NCI-H2227 (cell line): ENCODE data around the gene CD8B.

Experiments
- DNase-seq: peaks from one replicate; lab custom pipeline; 2025; ENCODE audit not compliant: unreplicated experiment; lab: John Stamatoyannopoulos, UW

The CD8B gene

DNA sequence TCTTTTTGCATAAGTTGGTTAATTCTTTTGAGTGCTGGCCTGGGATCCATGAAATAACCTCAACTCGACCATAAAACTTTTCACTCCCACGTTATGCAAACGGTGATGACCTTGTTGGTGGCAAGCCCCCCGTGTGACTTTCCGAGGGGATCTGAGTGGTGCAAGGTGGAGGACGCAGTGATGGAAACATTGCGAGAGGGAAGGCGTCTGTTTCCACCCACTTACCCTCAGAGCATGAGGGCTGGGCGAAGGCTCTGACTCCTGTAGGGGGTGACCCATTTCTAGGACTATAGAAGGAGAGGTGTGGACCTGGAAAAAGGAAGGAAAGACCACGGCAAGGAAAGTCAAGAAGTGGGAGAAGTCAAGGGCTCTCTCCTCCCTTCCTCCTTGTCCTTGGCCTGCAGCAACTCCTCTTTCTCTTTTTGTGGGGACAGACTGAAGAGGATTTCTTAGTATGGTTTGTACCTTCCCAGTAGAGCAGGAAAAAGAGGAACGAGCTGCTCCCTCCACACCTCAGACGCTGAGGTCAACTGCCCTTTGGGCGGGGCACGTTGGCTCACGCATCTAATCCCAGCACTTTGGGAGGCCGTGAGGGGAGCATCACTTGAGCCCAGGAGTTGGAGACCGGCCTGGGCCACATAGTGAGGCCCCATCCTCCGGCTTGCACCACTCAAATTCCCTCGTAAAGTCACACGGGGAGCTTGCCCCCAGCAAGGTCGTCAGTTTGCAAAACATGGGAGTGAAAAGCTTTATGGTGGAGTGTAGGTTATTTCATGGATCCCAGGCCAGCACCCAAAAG lies 55.4 kb downstream of the CD8B start:
- peak; percentile 21 for DNase-seq

DNA sequence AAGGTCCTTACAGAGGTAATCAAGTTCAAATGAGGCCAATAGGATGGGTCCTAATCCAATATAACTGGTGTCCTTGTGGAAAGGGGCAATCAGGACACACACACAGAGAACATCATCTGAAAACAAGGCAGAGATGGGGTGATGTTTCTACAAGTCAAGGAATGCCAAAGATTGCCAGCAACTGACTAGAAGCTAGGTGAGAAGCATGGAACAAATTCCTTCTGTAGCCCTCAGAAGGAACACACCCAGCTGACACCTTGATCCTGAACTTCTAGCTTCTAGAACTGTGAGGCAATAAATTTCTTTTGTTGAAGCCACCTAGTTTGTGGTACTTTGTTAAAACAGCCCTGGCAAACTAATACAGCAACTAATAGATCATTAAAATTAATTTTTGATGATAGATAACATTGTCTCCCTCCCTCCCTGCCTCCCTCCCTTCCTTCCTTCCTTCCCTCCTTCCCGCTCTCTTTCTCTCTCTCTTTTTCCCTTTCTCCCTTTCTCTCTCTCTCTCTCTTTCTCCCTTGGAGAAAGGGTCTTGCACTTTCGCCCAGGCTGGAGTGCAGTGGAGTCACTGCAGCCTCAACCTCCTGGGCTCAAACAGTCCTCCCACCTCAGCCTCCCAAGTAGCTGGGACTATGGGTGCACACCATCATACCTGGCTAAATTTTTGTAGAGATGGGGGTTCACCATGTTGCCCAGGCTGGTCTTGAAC lies 60.7 kb downstream of the CD8B start:
- no peak for DNase-seq

DNA sequence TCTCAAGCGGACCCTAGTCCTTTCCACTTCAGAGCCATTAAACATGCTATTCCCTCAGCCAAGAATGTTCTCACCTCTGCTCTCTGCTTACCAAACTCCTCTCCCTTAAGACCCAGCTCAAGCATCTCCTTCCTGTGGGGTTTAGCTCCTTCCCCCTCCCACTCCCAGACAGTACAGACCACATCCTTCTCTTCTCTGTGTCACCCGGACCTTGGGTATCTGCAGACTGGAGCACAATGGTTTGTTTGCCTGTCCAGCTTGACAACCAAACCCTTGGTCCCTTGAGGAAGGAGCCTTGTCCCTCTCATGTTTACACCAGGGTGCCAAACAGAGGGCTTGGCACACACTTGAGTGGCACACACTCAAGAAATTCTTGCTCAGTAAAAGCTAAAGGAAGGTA lies 66.8 kb downstream of the CD8B start:
- DNase-seq = no peak

DNA sequence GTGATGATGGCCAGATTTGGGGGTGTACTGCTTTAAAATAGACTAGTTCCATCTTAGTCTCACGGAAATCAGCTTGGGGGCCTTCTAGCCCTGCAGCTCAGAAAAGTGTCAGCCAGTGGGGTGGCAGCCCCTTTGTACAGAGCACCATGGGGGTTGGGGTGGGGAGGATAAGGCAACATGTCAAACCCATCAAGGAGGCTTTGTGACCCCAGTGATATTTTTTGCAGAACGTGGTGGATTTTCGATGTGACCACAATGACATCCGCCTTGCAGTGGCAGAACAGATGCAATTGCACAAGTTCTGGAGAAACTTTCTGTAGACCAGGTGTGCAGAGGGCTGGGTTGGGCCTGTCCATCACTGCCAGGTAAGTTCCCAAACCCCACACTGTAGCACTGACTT lies 67.9 kb downstream of the CD8B start:
- DNase-seq = no peak

DNA sequence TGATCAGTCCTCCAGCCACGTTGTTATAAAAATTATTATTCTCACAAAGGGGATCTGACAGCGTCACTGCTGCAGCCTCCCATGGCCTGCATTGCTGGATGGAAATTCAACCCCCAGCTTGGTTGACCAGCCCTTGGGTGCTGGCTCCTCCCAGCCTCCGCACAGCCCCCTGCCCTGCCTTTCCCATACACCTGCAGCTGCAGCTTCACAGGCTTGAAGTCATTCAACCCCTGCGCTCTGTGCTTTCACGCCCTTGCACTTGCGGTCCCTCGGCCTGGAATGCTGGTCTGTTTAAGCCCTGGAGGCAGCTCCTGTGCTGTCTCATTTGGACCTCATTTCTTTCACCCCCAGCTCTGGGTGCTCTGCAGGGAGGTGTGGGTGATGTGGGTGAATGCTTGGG lies 70.1 kb downstream of the CD8B start:
- no peak for DNase-seq

DNA sequence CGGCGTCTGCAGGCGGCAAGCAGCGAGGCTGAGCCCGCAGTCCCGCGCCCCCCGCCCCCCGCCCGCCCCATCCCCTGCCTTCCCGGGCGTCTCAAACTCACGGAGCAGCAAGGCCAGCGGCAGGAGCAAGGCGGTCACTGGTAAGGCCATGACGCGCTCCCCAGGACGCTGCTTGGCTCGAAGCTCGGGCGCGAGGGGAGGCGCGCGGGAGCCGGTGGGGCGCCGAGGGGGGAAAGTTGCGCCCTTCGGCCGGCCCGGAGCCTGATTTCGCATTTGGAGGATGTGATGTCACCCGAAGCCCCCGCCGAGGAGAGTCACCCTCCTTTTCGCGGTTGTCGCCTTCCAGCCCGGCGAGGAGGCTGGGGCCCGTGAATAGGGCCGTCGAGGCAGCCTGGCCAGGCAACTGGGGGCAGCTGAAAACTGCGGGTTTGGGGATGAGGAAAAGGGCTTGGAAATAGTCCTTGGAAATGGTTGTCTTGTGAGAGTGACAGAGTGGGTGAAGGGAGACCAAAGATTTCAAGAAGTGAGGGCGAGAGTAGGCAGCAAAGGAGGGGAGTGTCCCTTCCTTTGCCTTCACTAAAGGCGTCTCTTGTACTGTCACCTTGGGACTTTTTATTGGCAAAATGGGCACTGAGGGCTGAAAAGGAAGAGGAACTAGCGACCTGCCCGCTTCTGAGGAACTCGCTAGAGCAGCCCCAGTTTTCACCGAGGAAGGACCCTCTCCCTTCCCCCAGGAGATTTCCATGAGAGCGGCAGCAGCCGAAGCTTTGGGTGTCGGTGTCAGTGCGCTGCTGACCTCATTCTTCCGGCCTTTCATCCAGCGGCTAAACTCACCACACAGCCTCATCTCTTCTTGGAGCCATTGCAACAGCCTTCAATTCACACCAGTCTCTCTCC lies 70.8 kb downstream of the CD8B start, which contains the start of gene CD8A:
TSS of gene CD8A (minus strand) at position 238 of the 897 bp plus-strand sequence. CDS start at position 150, 88 bp downstream.
- DNase-seq = no peak

DNA sequence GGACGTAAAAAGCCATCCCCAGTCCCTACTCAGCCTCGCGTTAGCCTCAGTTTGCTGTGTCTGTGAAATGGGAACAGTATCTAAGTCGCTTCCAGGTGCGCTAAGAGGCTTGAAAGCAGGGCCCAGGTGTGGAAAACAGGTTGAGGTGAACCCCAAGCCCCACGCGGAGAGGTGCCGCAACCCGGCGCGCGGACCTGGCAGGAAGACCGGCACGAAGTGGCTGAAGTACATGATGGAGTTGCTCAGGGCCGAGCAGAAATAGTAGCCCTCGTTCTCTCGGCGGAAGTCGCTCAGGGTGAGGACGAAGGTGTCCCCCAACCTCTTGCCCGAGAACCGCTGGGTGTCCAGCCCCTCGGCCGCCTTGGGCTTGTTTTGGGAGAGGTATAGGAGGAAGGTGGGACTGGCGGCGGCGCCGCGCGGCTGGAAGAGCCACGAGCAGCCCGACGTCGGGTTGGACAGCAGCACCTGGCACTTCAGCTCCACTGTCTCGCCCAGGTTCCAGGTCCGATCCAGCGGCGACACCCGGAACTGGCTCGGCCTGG lies 71.5 kb downstream of the CD8B start:
- DNase-seq = peak; percentile 31

DNA sequence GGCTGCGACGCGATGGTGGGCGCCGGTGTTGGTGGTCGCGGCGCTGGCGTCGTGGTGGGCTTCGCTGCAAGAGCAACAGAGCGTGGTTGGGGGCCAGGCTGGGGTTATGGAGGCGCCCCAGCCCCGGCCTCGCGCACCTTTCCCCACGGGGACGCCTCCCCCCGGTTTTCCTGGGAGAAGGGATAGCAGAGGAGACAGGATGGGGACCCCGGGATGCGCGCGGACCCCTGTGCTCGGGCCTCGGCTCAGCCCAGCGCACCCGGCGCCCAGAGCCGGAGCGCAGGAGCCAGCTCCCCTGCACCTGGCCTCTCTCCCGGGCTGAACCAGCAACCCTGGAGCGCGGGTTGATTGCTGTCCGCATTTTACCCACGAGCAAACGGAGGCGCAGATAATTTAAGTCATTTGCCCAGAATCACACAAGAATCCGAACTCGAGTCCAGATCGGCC lies 72.0 kb downstream of the CD8B start:
- DNase-seq = no peak

DNA sequence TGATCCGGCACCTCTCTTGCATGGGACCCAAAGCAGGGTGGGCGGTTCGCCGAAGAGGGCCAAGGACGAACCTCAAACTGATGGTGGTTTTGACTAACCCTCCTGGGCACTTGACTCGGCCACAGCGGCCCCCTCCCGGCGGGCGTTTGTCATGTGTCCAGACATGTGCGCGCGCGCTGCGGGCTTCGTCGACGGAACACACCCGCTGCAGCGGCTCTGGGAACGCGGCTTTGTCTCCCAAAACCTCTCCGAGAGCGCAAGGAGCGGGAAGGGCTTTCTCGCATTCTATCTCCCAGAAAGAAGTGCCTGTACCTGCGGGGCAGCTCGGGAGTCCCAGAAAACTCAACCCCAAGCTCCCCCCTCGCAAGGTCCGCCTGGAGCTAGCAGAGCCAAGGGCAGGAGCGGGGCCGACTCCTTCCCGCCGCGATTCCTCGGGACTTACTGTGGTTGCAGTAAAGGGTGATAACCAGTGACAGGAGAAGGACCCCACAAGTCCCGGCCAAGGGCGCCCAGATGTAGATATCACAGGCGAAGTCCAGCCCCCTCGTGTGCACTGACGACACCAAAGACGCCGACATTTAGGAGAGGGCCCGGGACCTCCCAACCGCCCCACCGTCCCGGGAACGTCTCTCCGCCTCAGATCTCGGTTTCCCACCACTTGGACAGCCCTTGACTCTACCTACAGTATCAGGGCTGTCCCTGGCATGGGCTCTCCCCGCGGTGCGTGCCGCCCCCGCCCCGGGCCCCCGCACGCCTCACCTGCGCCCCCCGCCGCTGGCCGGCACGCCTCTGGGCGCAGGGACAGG lies 72.6 kb downstream of the CD8B start:
- peak; percentile 14 for DNase-seq

DNA sequence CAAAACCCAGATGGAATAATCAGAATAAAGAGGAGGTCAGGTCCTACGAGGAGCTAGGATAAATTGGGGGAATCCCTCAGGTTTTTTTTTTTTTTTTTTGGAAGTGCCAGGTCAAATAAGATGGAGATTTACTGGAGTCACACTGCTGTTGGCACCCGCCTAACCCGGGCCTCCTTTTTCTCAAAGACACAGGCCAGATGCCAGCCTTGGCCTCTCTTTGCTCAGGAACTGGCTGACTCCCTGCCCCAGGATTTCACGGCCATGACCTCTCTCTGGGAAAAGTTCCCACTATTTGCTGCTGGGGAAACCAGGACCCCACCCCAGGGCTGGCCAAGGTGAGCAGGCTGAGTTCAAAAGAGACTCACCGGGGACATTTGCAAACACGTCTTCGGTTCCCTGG lies 73.5 kb downstream of the CD8B start:
- DNase-seq = no peak

DNA sequence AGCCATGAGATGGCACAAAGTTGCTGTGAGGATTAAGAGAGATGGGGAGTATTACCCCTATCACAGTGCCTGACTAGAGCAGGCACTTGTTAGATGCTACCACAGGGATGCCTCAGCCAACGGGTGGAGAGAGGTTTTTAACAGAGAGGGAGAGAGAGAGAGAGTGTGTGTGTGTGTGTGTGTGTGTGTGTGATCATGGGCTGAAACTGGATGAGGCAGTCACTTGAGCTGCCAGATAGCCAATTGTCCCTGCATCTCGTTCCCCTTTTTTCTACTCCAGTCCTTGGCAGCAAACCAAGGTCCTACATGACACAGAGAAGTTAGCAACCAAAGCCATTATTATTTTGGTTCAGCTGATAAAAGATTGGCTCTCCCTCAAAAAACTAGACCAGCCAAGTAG lies 74.0 kb downstream of the CD8B start:
- DNase-seq = peak; percentile 11

DNA sequence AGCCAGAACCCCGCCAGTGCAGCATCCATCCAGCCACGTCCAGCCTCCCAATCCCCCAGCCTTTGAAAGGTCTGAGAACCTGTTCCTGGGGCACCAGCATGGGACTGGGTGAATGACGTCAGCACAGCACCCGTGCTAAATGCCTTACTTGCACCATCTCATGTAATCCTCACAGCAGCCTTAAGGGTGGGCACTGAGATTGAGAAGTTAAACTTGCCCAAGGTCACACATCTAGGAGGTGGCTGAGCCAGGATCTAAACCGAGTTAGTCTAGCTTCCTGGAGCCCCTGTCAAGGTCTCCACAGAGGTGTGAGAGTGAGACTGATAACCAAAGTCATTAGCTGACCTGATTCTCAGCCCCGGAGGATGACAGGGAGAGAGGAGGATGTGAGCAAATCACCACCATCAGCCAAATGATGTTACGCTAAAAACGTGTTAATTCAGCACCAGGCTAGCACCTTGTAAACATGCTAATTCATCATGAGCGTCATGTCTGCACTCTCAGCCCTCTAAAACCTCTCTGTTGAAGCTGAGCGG lies 75.6 kb downstream of the CD8B start:
- no peak for DNase-seq

DNA sequence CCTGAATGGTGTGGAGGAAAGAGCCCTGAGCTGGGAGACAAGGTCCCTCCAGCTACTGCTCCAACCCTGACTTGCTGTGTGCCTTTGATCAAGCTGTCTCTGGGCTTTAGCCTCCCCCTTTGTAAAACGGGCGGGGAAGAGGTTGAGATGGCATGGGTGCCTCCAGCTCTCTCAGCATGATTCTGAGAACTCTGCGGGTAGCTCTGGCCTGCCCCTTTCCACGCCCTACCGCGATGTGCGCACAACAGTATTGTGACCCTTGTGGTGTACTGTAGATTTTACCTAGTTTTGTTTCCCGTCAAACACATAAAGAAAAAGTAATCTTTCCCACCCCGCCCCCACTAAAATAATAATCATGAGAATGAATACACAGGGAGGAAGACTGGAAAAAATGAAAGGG lies 76.2 kb downstream of the CD8B start:
- no peak for DNase-seq

DNA sequence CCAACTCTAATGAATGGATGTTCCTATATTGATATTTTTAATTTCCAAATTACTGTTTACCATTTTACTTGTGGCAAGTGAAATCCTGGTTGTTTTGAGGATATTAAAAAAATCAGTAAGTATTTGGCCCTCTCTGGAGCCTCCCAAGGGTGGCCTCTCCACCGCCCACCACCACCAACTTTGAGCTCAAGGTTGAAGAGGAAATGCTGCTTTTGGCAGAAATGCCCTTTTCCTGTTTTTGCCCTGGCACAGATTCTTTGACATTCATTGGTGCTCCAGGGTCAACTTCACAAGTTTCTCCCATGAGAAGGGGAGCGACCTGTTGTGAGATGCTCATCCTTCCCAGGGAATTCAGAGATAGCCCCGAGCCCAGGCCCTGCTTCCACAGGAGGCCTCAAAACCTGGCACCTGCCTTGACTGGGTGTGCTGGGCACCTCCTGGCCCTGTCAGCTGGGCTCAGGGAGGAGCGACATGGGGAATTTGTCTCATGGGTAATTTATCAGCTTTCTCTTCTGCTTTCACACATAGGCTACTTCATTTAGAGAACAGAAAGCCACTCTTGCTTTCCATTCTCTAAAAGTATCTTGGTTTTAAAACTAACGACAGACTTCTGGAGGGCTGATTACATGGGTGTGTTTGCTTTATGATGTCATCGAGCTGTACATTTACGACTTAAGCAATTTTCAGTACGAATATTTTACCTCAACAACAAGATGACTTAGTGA lies 77.9 kb downstream of the CD8B start:
- DNase-seq = no peak

DNA sequence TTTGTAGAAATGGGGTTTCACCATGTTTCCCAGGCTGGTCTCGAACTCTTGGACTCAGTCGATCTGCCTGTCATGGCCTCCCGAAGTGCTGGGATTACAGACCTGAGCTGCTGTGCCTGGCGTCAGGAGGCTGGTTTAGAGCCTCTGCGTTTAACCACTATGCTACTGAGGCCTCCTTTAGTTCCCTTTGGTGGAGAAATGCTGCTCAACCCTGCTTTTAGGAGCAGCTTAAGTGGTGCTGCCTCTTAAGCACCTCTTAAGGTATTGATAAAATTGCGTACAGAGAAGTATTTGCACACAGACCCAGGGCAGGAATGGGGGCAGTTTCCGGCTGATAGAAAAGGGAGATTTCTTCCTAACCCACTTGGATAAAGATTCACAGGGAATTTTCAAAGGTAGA lies 78.9 kb downstream of the CD8B start:
- DNase-seq = no peak

DNA sequence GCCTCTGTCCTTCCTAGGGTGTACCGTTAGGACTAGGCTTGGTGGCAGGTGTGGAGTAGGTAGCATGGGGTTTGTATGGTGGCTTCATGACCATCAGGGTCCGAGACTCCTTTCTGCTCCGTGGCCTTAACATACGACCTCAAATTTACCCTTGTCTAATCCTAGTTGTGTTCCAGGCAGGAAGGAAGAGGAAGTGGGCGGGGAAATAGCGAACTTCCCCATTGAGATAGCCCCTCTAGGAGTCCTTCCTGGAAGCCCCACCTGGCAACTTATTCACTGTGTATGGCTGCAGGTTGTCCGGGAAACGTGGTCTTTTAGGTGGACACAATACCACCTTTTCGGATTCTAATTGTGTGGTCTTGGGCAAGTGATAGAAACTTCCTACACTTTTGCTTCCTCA lies 80.3 kb downstream of the CD8B start:
- DNase-seq = no peak

DNA sequence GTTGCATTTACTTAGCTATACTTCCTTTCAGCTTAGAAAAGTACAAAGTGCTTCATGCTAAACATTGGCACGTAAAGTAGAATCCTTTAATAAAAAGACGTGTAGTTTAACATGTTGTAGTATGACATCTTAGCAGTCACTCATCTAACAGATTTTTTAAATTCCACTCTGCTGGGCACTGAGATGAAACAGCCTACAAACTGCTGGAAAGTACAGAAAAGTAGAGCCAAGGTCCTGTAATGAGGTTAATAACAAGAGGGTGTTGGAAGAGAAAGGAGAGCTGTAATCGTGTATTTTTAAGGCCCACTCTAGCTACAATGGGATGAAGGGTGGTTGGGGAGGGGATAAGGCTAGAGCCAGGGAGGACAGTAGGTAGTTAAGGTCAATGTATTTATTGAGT lies 81.7 kb downstream of the CD8B start:
- no peak for DNase-seq

DNA sequence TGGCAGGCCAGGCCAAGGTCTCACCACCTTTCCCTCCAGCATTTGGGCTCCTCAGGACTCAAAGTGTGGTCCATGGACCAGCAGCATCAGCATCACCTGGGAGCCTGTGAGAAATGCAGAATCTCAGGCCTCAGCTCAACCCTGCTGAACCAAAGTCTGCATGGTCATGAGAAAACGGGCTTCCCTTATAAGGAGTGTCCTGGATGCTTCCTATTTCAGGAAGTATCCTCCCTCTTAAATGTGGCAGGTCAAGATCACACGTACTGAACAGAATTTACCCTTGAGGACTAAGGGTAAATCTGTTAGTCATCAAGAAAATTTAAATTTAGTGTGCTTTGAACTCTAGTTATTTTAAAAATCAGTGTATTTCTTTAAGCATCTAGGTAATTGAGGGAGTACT lies 82.7 kb downstream of the CD8B start:
- no peak for DNase-seq

DNA sequence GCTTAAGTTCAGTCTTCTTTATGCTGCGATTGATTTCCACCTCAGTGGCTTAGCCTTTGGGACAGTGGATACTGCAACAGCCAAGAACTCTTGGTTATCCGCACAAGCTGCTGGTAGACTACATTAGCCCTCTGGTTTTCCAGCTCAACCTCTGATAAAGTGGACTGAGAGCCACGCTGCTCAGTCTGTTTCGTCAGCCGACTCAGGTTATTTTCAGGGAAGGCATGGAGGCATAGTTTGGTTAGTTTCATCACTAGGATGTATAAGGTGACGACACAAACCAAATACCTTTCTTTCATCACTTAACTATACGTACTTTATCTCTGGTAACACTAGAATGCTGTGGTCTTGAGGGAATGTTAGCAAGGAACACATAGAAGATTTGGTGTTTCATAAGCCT lies 85.2 kb downstream of the CD8B start:
- no peak for DNase-seq
